DND-41 (cell line): Measurements from ENCODE around the gene OBSCN.

Source experiments
- ATAC-seq: fragments of 200-7000 bp; cut with Tn5 transposase; 3 replicates; pipeline ENCODE4 v1.9.1; 2021; ENCODE audit warnings: low read depth; ENCODE audit not compliant: insufficient read depth
- DNase-seq: peaks from one replicate; pipeline ENCODE4 v3.0.0-alpha.2; 2020
- H2AFZ ChIP-seq: 2 replicates; pipeline ENCODE4 v1.6.0; 2012; ENCODE audit warnings: low read depth, low read length
- H3K27ac ChIP-seq: 2 replicates; pipeline ENCODE4 v1.5.1; 2012; ENCODE audit warnings: low read length, inconsistent platforms
- H3K27me3 ChIP-seq: fragments of 200-600 bp; sonication (generic); 2 replicates; pipeline ENCODE4 v1.6.0; 2012; ENCODE audit warnings: low read length, mild to moderate bottlenecking, inconsistent platforms; ENCODE audit not compliant: insufficient read depth, poor library complexity
- H3K36me3 ChIP-seq: 2 replicates; pipeline ENCODE4 v1.5.1; 2012; ENCODE audit warnings: low read length, inconsistent platforms; ENCODE audit not compliant: insufficient read depth
- H3K4me1 ChIP-seq: 2 replicates; pipeline ENCODE4 v1.5.1; 2012; ENCODE audit warnings: mild to moderate bottlenecking, low read length; ENCODE audit not compliant: insufficient read depth
- H3K4me2 ChIP-seq: 2 replicates; pipeline ENCODE4 v1.6.0; 2012; ENCODE audit warnings: mild to moderate bottlenecking, moderate library complexity, low read length, inconsistent platforms; ENCODE audit not compliant: insufficient read depth
- H3K4me3 ChIP-seq, 2 experiments: fragments of 200-600 bp in 1 of 2; shearing (Covaris generic) in 1 of 2; 2 replicates each; pipeline ENCODE4 v1.5.1; 2012 to 2016; ENCODE audit warnings: inconsistent platforms in 2 of 2, low read length in 2 of 2, mild to moderate bottlenecking in 2 of 2, low read depth in 1 of 2, moderate library complexity in 1 of 2
- H3K79me2 ChIP-seq: 2 replicates; pipeline ENCODE4 v1.6.0; 2012; ENCODE audit warnings: low read length, inconsistent platforms; ENCODE audit not compliant: insufficient read depth
- H3K9ac ChIP-seq: 2 replicates; pipeline ENCODE4 v1.6.0; 2012; ENCODE audit warnings: low read depth, mild to moderate bottlenecking, inconsistent platforms, low read length, moderate library complexity
- H3K9me3 ChIP-seq: 2 replicates; pipeline ENCODE4 v1.5.1; 2012; ENCODE audit warnings: low read length, moderate library complexity, mild to moderate bottlenecking, inconsistent platforms; ENCODE audit not compliant: insufficient read depth, severe bottlenecking
- H4K20me1 ChIP-seq: 2 replicates; pipeline ENCODE4 v1.6.0; 2012; ENCODE audit warnings: low read length; ENCODE audit not compliant: insufficient read depth
- CTCF ChIP-seq: IDR thresholded peaks from 2 replicates; pipeline ENCODE4 v1.5.1; 2012; ENCODE audit warnings: borderline replicate concordance, low read length, moderate library complexity, mild to moderate bottlenecking; ENCODE audit not compliant: poor library complexity, severe bottlenecking; ENCODE audit errors: extremely low read depth
- EZH2 ChIP-seq: IDR thresholded peaks from 3 replicates; pipeline ENCODE4 v1.6.1; 2012; ENCODE audit warnings: borderline replicate concordance, low read depth, mild to moderate bottlenecking, moderate library complexity, low read length, inconsistent platforms; ENCODE audit not compliant: severe bottlenecking

OBSCN gene

GRCh38 chr1:228174482-228175315 lies 33.1 kb upstream of the OBSCN start:
- Histone ChIP-seq H3K36me3 (peaks cover 21% of the 10 kb centered on the region), H3K9me3 (no peaks in the 10 kb centered on the region), H3K27ac (no peak overlapping the region), H4K20me1 (peaks cover 40% of the 10 kb centered on the region), H3K27me3 (no peaks in the 10 kb centered on the region), H3K4me1 (no peaks in the 10 kb centered on the region), H3K9ac (no peak overlapping the region), H3K4me2 (no peak overlapping the region), H2AFZ (no peak overlapping the region), H3K79me2 (peaks cover 22% of the 10 kb centered on the region), H3K4me3 (no peak overlapping the region)
- ATAC-seq = no peak
- TF ChIP-seq EZH2 (no peak), CTCF (no peak)
- DNase-seq = no peak

GRCh38 chr1:228175316-228176023 lies 32.4 kb upstream of the OBSCN start:
- no peaks in the 10 kb centered on the region for H3K4me1 ChIP-seq
- ATAC-seq (no peak), DNase-seq (no peak)
- H3K27ac ChIP-seq = no peak overlapping the region
- H3K36me3 ChIP-seq = peaks cover 21% of the 10 kb centered on the region
- no peak overlapping the region for H3K4me3 ChIP-seq
- H2AFZ ChIP-seq = no peak overlapping the region
- peaks cover 22% of the 10 kb centered on the region for H3K79me2 ChIP-seq
- no peak overlapping the region for H3K4me2 ChIP-seq
- no peak overlapping the region for H3K9ac ChIP-seq
- peaks cover 38% of the 10 kb centered on the region for H4K20me1 ChIP-seq
- no peaks in the 10 kb centered on the region for H3K9me3 ChIP-seq
- no peaks in the 10 kb centered on the region for H3K27me3 ChIP-seq
- no peak for TF ChIP-seq EZH2
- no peak for TF ChIP-seq CTCF

- H3K27ac ChIP-seq = no peak overlapping the region
- ATAC-seq = no peak
- H2AFZ ChIP-seq = no peak overlapping the region
- no peaks in the 10 kb centered on the region for H3K27me3 ChIP-seq
- peaks cover 34% of the 10 kb centered on the region for H4K20me1 ChIP-seq
- H3K4me1 ChIP-seq = no peaks in the 10 kb centered on the region
- H3K36me3 ChIP-seq = peaks cover 21% of the 10 kb centered on the region
- no peak overlapping the region for H3K4me3 ChIP-seq
- no peak overlapping the region for H3K4me2 ChIP-seq
- peaks cover 22% of the 10 kb centered on the region for H3K79me2 ChIP-seq
- H3K9ac ChIP-seq = no peak overlapping the region
- TF ChIP-seq CTCF (no peak), EZH2 (no peak)
- no peak for DNase-seq
- H3K9me3 ChIP-seq = no peaks in the 10 kb centered on the region
Observed at GRCh38 chr1:228176024-228176395, 31.8 kb upstream of the OBSCN start.
